GM12891 (cell line): ENCODE data around the gene RNU7-1.

Experiments
- DNase-seq: peaks from one replicate; pipeline ENCODE4 v3.0.0; 2011; ENCODE audit warnings: low spot score; ENCODE audit not compliant: insufficient read length
- FAIRE-seq: peaks from 2 replicates; lab custom pipeline; 2011; peaks lifted over from hg19 to GRCh38; lab: Jason Lieb, UNC
- PAX5 ChIP-seq: IDR thresholded peaks from 2 replicates; pipeline ENCODE4 v1.6.1; 2011; ENCODE audit warnings: low read length, moderate library complexity, mild to moderate bottlenecking; ENCODE audit not compliant: insufficient read depth, severe bottlenecking
- POLR2A ChIP-seq: IDR thresholded peaks from 2 replicates; pipeline ENCODE4 v1.6.1; 2011; ENCODE audit warnings: low read depth, low read length, control low read depth
- POLR2AphosphoS5 ChIP-seq: IDR thresholded peaks from 2 replicates; pipeline ENCODE4 v1.6.1; 2011; ENCODE audit warnings: low read depth, low read length, control low read depth
- POU2F2 ChIP-seq: IDR thresholded peaks from 2 replicates; pipeline ENCODE4 v1.6.1; 2011; ENCODE audit warnings: low read depth, mild to moderate bottlenecking, control low read depth, low read length, moderate library complexity
- SPI1 ChIP-seq: IDR thresholded peaks from 2 replicates; pipeline ENCODE4 v1.6.1; 2011; ENCODE audit warnings: low read depth, low read length, control low read depth
- TAF1 ChIP-seq: IDR thresholded peaks from 2 replicates; pipeline ENCODE4 v1.6.1; 2011; ENCODE audit warnings: low read depth, low read length, control low read depth

The RNU7-1 gene

GRCh38 chr12:6937481-6938352 lies 5.9 kb upstream of the RNU7-1 start:
- FAIRE-seq: peak; percentile 100
- TF ChIP-seq POU2F2 (no peak), POLR2AphosphoS5 (peak; percentile 86; the same call in 1 of the 2 replicates), POLR2A (peak; percentile 72), TAF1 (peak; percentile 86; the same call in 1 of the 2 replicates), SPI1 (no peak), PAX5 (peak; percentile 47)
- peak; percentile 84 for DNase-seq

GRCh38 chr12:6938353-6939190 lies 5.0 kb upstream of the RNU7-1 start:
- TF ChIP-seq POU2F2: no peak
- no peak for TF ChIP-seq SPI1
- TF ChIP-seq POLR2A: no peak; the same call in 1 of the 2 replicates
- TF ChIP-seq TAF1: no peak
- no peak for TF ChIP-seq PAX5
- no peak for TF ChIP-seq POLR2AphosphoS5
- FAIRE-seq (no peak), DNase-seq (no peak)

GRCh38 chr12:6939191-6939540 lies 4.5 kb upstream of the RNU7-1 start:
- FAIRE-seq (no peak), DNase-seq (no peak)

GRCh38 chr12:6941267-6941666 lies 2.3 kb upstream of the RNU7-1 start:
- FAIRE-seq (no peak), DNase-seq (no peak)
- TF ChIP-seq POU2F2 (no peak), POLR2AphosphoS5 (no peak), PAX5 (no peak), TAF1 (no peak), POLR2A (no peak)

More at GRCh38 chr12:6939191-6939540, 4.5 kb upstream of the RNU7-1 start:
- no peak for TF ChIP-seq PAX5
- TF ChIP-seq POU2F2: no peak
- no peak for TF ChIP-seq POLR2A
- TF ChIP-seq POLR2AphosphoS5: no peak
- no peak for TF ChIP-seq TAF1
- no peak for TF ChIP-seq SPI1

- TF ChIP-seq PAX5: no peak
- no peak for TF ChIP-seq POLR2AphosphoS5
- DNase-seq (no peak), FAIRE-seq (no peak)
Observed at GRCh38 chr12:6941782-6942181, 1.8 kb upstream of the RNU7-1 start.

GRCh38 chr12:6942331-6942665 lies 1.3 kb upstream of the RNU7-1 start:
- TF ChIP-seq POLR2AphosphoS5 (no peak), PAX5 (no peak), TAF1 (no peak), POU2F2 (no peak), SPI1 (no peak), POLR2A (no peak)
- no peak for DNase-seq
- FAIRE-seq: no peak

GRCh38 chr12:6943389-6943721 lies 261 bp upstream of the RNU7-1 start:
- TF ChIP-seq POU2F2: peak; percentile 51; the same call in 1 of the 2 replicates
- no peak for TF ChIP-seq POLR2AphosphoS5
- no peak for TF ChIP-seq TAF1
- no peak for TF ChIP-seq POLR2A
- TF ChIP-seq PAX5: no peak
- no peak for TF ChIP-seq SPI1
- peak; percentile 90 for DNase-seq
- FAIRE-seq: no peak

- DNase-seq (peak; percentile 73), FAIRE-seq (peak; percentile 93)
- no peak for TF ChIP-seq POLR2A
- TF ChIP-seq PAX5: no peak
- no peak for TF ChIP-seq POLR2AphosphoS5
- TF ChIP-seq SPI1: no peak
- TF ChIP-seq TAF1: no peak
- TF ChIP-seq POU2F2: peak; percentile 41; the same call in 1 of the 2 replicates
Observed at GRCh38 chr12:6944381-6945186, 968 bp downstream of the RNU7-1 start.
